ENCODE results near the gene GPX4.
"Not testable (repeated sequence)": the region's sequence is repeated elsewhere in the genome, so short reads cannot be mapped to it uniquely, and the experiment has no call there.

Gene GPX4

GRCh38 chr19:1117654-1118053, 13.9 kb downstream of the GPX4 start:
- FAIRE-seq: no peak

- FAIRE-seq: no peak
These were observed 15.2 kb downstream of the GPX4 start for GRCh38 chr19:1118999-1119398.

- FAIRE-seq: no peak
These were observed 15.9 kb downstream of the GPX4 start for GRCh38 chr19:1119475-1120217.

- no peak for FAIRE-seq
These were observed 17.6 kb downstream of the GPX4 start for GRCh38 chr19:1121395-1121794.

- no peak for FAIRE-seq
These were observed 18.5 kb downstream of the GPX4 start for GRCh38 chr19:1122021-1122971.

GRCh38 chr19:1122972-1123363, 19.2 kb downstream of the GPX4 start:
- no peak for FAIRE-seq

- no peak for FAIRE-seq
These were observed 19.6 kb downstream of the GPX4 start for GRCh38 chr19:1123381-1123780.

- FAIRE-seq: no peak
These were observed 20.3 kb downstream of the GPX4 start for GRCh38 chr19:1123885-1124677.

- FAIRE-seq: no peak
These were observed 22.0 kb downstream of the GPX4 start for GRCh38 chr19:1125601-1126467.

GRCh38 chr19:1126984-1127760, 23.4 kb downstream of the GPX4 start:
- FAIRE-seq: no peak

GRCh38 chr19:1128106-1128505, 24.3 kb downstream of the GPX4 start:
- no peak for FAIRE-seq

GRCh38 chr19:1129084-1129483, 25.3 kb downstream of the GPX4 start:
- FAIRE-seq: not testable (repeated sequence)

GRCh38 chr19:1129535-1129934, 25.7 kb downstream of the GPX4 start:
- no peak for FAIRE-seq

GRCh38 chr19:1130771-1131717, 27.2 kb downstream of the GPX4 start:
- FAIRE-seq: no peak

GRCh38 chr19:1131718-1132551, 28.1 kb downstream of the GPX4 start:
- no peak for FAIRE-seq

- no peak for FAIRE-seq
These were observed 29.0 kb downstream of the GPX4 start for GRCh38 chr19:1132552-1133383.

GRCh38 chr19:1133471-1133929, 29.7 kb downstream of the GPX4 start:
- FAIRE-seq: no peak

GRCh38 chr19:1134431-1134830, 30.6 kb downstream of the GPX4 start:
- FAIRE-seq: no peak

Measured in endometrium (tissue), 2 donors.